ENCODE results near the gene SLC15A3.

SLC15A3 gene
- 0.74 to 1.3 reads per million in 2 experiments for total RNA-seq

DNA sequence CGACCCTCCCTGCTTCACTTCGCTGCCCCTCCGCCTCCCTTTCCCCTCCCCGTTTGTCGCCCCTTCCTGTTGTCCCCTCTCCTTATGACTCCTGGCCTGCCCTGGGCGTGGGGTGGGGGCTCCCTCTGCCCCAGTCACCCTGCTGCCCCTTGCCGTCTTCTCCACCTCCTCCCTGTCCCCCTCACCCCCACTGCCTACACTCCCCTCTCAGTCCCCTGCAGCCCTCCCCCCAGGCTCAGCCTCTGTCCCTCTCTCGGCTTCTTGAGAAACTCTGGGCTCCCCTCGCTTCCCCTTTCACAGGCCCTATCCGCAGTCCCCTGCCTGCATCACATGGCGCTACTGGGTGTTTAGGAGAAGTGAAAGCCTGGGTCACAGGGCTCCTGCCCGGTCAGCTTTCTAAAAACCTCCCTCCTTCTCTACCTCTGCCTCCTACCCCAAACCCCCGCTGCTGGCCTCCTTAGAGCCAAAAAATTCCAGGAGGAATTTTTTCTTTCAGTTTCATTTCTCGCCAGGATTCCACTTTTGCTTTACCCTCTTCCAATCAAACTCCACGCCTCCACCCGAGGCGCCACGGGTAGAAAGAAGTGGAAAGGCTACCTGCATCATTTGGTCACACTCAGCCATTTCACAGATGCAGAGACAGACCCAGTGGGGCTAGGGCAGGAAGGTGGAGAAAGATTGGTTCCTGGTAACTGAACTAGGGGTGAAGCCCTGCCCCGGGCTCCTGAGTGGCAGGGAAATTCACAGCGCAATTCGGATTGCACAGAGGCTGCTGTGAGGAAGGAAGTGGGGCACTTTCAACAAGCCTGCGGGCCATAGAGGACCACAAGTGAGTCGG, at the start of gene SLC15A3:
TSS of gene SLC15A3 (minus strand) at position 273 of the 838 bp plus-strand sequence. CDS start 625 bp downstream, outside the sequence.
- DNase-seq (ENCODE audit: low read depth), result no peak

DNA sequence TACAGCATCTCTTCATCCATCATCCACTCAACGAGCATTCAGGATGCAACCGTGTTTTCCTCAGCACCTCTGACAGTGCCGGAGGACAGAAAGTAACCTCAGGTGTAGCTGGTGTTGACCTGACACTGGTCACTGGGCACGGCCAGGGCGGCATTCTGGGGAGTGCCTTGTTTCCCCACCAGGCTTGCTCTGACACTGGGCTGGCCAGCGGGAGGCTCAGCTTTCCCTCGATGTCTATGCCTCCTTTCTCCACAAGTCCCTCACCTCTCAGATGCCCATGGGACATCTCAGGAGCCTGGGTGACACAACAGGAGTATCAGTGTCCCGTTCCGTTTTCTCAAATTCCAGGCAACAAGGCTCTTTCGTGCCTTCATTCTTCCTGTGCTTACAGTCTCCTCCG, 48.5 kb upstream of the SLC15A3 start:
- DNase-seq (ENCODE audit: low read depth), result no peak

DNA sequence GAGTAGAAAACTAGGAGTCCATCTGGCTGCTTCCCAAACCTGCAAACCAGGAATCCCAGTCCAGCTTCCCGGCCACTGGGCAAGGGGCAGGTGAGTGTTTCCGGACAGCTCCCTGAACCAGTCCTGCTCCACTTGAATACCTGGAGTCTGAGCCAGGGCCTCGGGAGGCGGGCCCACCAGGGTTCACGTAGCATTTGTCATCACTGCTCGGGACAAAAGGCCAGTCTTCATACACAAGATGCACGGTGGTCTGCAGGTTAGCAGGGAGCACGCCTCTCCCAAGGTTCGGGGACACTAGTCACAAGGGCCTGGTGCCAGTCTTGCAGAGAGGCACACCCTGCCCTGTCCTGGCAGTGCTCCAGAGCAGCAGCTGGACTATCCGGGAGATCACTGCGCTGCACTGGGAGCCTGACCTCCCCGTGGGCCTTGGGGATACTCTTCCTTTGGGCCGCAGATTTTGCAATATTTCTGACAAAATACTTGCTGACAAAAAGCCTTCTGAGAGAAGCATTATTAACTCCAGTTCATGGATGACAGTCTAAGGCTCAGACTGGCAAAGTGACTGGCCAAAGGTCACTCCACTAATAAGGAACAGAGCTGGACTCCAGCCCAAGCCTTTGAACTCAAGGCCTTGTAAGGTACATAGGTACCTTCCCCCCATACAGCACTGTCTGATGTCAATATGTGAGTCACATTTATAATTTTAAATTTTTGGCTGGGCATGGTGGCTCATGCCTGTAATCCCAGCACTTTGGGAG, 44.6 kb upstream of the SLC15A3 start:
- DNase-seq (ENCODE audit: low read depth), result no peak

DNA sequence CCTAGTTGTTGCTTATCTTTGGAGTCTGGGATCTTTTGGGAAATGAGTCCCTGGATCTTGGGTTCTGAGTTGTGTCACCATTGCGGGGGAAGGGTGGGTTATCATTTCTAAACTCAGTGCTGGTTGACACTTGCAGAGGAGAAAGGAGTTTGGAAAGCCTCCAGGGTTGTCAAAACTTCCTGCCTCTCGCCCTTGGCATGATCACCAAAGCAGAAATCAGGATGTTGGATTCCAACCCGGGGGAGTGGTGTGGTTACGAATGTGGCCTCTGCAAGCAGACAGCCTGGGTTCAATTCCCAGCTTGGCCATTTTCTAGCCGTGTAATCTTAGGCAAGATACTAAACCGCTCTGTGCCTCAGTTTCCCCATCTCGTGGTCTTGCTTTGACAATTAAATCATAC, 43.8 kb upstream of the SLC15A3 start:
- no peak for DNase-seq (ENCODE audit: low read depth)

DNA sequence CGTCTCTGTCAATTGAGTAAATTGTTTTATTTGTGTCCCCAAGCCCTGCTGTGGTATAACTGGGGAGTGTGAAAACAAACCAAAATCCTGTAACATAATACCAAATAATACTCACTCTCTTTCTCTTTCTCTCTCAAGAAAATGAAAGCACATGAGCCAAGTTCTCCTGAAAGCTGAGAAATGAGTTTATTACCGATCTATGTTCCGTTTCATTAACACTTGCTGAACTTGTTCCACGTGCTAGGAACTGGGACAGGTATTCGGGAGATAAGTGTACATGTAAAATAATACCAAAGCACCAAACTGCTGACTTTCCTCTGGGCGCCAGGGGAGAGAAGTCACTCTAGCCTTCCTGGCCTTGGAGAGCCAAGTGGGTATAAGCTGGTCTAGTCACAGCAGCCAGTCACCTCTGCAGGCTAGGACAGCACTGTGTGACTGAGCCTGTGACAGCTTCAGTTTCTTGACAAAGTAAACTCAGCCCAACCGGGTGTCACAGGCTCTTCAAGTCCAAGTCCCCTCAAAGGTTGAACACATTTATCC, 42.6 kb upstream of the SLC15A3 start:
- no peak for DNase-seq (ENCODE audit: low read depth)

DNA sequence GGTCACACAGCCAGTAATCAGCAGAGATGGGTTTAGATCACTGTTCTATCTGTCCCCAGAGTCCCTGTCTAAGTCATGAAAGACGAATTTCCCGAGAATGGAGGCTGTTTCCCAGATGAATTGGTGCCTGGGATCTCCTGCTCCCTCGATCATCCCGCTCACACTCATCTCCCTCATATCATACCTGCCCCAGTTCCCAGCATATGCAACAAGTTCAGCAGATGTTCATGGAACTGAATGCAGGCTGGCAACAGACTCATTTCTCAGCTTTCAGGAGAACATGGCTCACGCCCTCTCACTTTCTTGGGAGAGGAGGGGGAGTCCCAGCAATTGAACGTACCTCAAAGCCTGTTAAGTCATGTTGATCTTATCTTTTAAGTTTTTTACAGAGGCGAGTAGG, 41.6 kb upstream of the SLC15A3 start:
- DNase-seq (ENCODE audit: low read depth), result no peak

DNA sequence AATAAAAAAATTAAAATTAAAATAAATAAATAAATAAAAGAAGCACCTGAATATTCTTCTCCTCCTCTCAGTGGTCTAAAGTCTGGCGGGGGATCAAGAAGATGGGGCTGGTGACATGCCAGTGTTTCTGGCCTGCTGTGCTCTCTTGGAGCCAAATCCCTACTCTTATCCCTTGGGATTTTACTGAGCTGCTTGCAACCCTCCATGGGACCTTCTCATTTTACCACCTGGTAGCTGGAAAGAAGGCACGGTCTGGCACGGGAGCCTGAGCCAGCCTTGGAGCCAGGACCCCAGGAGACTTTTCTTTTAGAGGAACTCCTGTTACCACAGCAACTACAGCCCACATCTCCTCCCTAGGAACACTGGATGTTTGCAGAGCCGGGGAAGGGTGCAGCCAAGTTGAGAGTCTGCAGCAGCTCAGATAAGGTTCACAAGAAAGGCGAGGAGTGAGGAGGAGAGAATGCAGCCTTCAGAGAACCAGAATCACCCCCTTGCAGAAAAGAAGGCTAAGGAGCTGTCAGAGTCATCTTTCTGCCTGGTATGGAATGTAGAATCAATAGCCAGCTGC, 41.0 kb upstream of the SLC15A3 start:
- no peak for DNase-seq (ENCODE audit: low read depth)

DNA sequence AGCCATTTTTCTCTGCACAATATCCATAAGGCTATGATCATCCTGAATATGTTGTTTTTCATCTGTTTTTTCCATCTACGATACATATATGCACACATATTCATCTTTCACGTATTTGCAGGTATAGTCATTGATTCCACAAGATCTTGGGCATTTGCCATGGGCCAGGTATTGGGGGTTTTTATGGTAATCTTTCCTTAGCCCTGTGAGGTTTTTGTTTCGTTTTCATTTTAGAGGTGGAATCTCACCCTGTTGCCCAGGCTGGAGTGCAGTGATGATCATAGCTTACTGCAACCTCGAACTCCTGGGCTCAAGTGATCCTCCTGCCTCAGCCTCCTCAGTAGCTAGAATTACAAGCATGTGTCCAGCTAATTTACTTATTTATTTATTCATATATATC, 39.5 kb upstream of the SLC15A3 start:
- no peak for DNase-seq (ENCODE audit: low read depth)

DNA sequence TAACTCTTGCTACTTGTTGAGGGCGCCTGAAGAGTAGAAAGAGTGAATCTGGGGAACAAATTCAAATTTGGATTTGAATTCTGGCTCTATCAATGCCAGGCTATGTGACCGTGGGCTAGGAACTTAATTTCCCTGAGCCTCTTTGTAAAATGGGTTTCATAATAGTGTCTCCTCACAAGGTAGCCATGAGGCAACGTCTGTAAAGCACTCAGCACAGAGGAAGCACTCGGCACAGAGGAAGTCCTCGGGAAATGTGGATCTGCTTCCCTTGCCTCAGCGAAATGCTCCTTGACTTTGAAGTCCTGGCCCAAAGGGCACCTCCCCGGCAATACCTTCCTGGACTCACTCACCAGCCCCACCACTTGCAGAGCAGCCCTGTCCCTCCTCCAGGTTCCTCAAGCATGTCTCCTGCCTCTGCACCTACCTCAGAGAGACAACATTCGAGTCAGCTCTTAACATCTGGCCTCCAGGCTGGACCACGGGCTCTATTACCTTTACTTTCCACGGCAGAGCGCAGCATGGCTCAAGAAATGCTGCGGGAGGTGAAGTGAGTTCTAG, 37.2 kb upstream of the SLC15A3 start:
- DNase-seq (ENCODE audit: low read depth), result no peak

DNA sequence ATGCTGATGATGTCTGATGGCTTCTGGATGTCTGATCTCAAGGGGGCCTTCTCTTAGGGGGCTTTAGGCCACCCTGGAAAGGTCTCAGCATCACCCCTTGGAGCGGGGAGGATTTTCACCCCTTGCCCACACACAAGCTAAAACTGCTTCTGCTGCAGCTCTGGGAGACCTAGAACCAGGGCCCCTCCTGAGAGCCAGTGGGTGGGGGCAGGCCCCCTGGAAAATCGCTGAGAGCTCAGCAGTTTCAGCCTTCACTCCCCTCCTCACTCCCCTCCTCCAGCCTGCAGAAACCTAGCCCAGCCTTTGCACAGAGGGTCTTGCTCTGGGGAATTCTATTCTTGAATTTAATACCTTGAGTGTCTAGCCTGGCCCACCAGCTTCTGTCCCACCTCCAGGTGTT, 36.7 kb upstream of the SLC15A3 start:
- DNase-seq (ENCODE audit: low read depth), result no peak

DNA sequence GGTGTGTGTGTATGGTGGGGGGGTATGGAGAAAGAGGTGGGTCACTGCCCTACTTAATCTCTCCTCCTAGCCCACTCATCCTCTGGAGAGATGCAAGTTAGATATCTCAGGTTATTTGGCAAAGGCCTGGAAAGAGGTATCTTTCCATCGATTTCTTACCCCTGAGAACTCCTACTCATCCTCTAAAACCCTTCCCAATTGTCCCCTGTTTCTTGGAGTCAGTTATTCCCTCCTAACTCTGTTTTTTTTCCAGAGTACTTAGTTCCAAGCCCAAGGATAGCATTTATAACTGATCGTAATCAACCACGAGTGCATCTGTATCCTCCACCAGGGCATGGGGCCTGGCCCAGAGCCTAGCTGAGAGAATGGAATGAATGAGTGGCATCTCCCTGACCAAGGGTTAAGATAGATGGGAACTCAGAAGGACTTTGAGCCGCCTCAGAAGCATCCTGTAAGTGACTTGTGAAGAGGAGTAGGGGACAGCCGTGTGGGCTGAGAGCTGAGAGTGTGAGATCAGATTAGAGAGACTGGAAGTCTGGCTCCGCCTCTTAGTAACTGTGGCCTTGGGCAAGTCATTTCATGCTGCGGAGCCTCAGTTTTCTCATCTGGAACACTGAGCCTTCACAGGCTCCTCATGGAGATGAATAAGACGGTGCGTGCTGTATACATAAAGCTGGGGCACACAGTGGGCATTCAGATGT, 35.8 kb upstream of the SLC15A3 start:
- peak; percentile 49 for DNase-seq (ENCODE audit: low read depth)

DNA sequence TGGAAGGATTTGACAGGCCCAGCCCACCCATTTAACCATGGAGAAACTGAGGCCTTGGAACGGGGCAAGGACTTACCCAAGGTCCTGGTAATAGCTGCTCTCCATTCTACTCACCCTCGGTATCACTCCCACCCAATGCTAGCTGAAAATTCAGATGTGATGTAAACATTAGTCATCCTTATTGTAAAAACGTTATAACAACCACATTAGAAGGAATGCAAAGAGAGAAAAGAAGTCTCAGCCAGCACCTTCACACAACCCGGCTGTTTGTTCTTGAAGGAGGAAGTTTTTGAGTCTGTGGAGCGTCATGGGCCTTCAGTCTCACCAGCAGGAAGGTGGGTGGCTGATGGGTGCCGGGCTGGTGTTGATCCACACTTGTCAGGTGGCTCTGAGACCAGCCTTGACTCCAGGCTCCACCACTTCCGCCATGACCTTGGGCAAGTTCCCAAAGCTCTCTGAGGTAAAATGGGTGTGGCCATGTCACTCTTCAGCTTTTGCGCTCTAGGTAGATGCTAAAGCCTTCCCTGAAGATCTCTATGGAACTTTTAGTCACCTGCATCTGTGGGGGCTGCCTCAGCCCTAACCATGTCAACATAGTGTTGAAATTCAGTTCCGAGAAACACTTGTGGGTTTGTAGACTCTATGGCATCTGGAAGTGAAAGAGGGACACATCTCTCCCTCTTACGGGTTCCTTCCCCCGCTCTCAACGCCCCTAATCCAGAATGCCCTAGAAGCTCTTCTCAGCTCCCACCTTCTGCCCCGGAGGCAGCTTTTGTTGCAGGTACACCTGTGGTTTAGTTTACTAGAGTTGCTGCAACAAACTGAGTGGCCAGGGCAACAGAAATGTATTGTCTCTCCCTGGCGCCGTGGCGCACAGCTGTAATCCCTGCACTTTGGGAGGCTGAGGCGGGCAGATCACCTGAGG, 34.3 kb upstream of the SLC15A3 start:
- peak; percentile 92 for DNase-seq (ENCODE audit: low read depth)

DNA sequence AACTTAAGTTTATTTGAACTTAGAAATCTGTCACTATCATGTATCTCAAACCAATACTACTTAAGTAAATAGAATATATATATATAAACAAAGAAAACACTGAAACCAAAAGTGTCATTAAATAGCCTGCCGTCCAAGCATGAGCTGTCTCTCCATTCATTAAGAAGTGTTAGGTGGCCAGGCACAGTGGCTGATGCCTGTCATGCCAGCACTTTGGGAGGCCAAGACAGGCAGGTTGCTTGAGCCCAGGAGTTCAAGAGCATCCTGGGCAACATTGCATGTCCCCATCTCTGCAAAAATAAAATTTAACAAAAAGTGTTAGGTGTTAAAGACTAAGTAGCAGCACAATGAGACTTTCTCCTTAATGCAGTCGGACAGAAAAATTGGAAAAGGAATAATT, 33.5 kb upstream of the SLC15A3 start:
- DNase-seq (ENCODE audit: low read depth), result no peak

DNA sequence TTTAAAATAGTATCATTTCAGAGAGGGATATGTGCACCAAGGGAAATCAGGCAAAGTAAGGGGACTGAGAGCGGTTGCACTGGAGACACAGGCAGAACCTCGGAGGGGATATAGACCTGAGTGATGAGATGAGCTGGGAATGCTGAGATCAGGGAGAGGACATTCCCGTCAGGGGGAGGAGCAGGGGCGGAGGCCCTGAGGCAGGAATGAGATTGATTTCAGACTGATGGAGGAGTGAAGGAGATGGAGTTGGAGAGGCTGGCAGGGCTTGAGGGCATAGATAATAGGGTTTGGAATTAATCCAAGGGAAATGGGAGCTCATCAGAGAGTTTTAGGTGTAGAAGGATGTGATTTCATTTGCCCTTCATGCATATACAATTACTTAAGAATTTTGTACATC, 32.7 kb upstream of the SLC15A3 start:
- no peak for DNase-seq (ENCODE audit: low read depth)

DNA sequence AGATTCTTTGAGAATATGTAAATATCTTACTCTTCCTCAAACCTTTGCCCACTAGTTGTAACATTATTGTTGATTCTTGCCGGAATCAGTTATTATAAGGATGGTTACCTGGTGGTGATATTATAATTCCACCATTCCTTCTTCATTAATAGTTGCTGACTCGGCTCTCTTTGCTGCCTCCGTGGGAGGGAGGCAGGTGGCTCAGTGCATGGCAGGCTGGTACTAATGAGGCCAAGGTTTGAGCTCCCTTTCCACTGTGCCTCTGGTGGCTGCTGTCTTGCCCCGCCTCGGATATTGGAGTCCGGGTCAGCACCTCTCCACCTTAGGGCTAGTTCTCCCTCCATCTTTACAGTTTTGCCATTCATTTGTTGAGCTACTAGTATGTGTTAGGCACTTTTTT, 32.2 kb upstream of the SLC15A3 start:
- no peak for DNase-seq (ENCODE audit: low read depth)

DNA sequence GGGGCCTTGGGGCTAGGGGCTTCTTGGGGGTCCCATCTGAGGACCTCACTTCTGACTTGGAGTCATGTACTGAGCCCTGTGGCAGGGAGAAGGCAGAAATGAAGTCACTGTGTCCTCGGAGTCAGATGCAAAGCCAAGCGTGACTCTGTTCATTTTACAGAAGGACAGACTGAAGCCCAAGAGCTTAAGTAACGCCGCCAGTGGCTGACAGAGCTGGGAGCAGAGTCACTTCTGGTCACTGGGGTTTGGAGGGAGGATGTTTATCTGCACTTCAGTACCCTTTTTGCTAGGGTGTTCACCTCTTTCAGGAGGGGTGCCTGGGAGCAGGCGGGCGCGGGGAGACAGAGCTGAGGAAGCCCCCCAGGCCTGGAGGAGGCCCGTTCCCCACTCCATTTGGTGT, 30.2 kb upstream of the SLC15A3 start:
- DNase-seq (ENCODE audit: low read depth), result no peak

DNA sequence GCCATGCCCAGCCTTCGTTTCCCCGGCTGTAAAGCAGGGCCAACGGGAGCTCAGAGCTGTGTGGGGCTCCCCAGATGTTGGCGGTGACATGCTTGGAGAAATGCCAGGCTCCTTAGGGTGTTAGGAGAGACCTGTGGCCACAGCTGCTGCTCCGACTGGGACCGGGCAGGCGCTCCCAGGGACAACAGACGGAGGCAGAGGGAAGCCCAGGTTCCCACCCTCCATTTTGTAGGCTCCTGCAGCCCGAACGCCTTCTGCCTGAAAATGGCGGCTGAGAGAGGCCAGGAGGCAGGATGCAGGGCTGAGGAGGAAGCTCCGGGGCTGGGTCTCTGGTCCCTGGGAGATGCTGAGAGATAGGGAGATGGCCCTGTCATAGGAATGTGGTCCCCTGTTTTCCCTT, 29.5 kb upstream of the SLC15A3 start:
- no peak for DNase-seq (ENCODE audit: low read depth)

DNA sequence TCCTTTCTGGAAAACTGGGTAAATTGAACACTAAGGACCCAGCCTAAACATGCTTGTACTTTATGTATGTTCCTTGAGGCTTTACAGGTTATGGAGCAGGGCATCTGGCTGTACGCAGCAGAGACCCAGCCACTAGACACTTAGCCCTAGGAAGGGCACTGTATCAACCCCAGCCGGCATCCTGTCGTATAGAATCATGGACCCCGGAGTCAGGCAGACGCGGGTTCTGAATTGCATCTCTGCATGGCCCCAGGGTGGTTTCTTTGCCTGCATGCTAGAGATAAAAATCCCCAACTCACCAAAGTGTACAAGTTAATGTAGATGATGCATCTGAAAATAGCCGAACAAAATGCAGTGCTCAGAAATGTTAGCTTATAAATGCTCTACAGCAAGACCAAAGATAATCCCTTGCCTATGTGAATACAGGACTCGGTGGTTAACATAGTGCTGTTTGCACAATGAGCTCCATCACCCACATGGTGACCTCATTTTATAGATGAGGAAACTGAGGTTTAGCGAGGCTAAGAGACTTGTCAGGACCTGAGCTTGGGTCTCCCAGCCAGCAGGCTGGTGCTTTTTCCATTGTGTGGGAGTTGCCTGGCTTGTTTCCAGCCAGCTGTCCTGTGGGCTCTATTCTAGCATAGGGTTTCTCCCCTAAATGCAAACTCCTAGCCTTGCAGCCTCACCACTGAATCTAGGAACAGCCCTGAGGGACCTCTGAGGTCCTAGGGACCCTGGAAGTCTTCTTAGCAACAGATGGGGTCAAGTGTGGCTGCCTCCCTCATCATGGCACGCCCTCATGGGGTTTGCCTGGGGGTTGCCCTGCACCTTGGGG, 26.8 kb upstream of the SLC15A3 start:
- no peak for DNase-seq (ENCODE audit: low read depth)

DNA sequence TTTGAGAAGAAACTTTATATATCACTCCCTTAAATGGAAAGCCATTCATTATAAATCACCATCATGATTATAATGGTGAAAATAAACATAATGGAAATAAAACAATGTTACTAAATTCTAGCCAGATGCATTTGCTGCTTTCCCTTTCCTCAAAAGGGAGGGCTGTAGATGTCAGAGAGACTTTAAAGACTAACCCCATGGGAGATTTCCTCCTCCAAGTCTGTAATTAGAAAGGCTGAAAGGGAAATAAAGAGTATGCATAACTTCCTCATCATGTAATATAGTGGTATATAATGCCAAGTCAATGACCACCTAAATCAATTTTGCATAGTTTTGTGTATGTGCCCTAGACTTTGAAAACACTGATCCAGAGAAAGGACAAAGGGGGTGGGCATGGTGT, 25.9 kb upstream of the SLC15A3 start:
- DNase-seq (ENCODE audit: low read depth), result no peak

DNA sequence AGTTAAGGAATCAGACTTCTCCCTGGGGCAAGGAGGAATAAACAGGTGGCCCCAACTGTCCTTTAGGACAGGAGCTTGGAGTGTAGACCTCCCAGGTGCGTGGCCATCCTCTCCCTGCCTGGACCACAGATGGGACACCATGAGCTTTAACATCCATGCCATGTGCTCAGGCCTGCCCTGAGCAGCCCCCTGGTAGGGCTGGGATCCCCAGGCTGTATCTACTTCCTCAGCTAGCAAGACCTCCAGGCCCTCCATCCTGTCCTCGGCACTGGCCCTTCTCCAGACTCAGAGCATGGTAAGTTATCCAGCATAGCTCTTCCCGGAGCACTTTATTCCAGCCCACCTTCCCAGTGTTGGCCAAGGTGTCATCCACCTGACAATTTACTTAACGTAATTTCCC, 25.2 kb upstream of the SLC15A3 start:
- no peak for DNase-seq (ENCODE audit: low read depth)
